Measurements from ENCODE around the gene IL1RAPL2. TPM values are rescaled to one million over a fixed set of nuclear protein-coding genes. Genes with fewer than 3 reads are reported as not detected.
"Not testable (repeated sequence)": the region's sequence is repeated elsewhere in the genome, so short reads cannot be mapped to it uniquely, and the experiment has no call there.

The IL1RAPL2 gene
- total RNA-seq, 1 experiment from 2014 or later = not detected

DNA sequence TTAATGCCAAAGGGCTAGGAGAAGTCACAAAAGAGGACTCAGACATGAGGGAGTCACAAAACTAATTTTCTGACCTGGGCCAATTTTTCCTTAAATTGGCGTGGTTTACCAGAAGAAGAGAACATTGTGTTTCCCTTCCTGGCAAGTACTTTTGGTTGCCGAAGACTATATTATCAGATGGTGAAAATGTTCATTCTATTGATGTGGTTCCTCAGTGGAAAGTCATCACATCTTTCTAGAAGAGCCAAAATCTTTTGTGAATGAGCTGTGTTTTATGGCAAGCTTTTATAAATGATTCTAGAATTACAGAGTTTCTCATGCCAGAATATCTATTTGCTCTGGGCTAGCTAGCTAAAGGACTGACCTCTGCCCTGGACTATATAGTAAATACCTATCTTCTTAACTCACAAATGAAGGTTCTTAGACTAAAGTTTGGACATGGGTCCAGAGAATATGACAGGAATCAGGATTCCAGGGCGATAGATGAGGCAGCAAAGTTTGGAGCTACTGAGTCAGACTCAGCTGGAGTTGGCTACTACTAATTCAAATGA lies 288.9 kb downstream of the IL1RAPL2 start:
- peak; percentile 0 for DNase-seq (ENCODE audit: low read depth)

DNA sequence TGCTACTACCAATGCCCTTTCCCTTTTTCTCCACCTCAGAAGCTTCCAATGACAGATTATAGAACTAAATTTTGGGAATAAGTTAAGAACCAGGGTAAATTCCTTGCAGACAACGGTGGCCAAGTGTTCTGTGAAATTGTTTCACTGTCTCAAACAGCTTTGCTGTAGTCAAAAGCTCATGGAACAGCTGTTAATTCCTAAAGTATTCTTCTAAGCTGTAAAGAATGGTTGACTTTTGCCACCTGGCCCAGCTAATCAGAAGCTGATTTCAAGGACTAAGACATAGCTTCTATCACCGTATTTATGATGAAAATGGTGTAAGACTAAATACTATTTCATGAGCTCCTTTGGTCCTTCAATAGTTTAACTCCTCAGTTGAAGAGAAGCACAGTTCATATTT lies 297.5 kb downstream of the IL1RAPL2 start:
- no peak for DNase-seq (ENCODE audit: low read depth)

GRCh38 chrX:104864296-104864695 lies 298.3 kb downstream of the IL1RAPL2 start:
- DNase-seq (ENCODE audit: low read depth) = no peak

DNA sequence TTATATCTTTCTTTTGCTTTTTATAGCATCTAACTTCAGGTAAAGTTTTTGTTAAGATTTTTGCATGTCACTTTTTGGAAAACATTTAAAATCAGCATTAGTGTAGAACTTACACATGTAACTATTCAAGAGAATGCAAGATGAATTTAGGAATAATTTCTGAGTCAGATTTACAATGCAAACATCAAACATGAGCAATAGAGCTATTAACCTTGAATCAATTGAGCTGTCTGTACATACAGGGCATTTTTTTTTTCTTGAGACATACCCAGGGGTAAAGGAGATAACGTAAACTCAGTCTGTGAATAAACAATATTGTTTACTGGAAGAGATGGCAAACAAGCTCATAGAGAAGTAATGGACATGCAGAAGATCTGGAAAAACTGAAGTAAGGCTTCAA lies 311.5 kb downstream of the IL1RAPL2 start:
- DNase-seq (ENCODE audit: low read depth) = no peak

- no peak for DNase-seq (ENCODE audit: low read depth)
Observed at GRCh38 chrX:104902070-104902469, 336.1 kb downstream of the IL1RAPL2 start.

DNA sequence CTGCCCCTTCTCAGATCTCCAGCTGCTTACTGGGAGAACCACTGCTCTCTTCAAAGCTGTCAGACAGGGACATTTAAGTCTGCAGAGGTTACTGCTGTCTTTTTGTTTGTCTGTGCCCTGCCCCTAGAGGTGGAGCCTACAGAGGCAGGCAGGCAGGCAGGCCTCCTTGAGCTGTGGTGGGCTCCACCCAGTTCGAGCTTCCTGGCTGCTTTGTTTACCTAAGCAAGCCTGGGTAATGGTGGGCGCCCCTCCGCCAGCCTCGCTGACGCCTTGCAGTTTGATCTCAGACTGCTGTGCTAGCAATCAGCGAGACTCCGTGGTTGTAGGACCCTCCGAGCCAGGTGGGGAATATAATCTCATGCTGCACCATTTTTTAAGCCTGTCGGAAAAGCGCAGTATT lies 343.7 kb downstream of the IL1RAPL2 start:
- DNase-seq (ENCODE audit: low read depth) = not testable (repeated sequence)

DNA sequence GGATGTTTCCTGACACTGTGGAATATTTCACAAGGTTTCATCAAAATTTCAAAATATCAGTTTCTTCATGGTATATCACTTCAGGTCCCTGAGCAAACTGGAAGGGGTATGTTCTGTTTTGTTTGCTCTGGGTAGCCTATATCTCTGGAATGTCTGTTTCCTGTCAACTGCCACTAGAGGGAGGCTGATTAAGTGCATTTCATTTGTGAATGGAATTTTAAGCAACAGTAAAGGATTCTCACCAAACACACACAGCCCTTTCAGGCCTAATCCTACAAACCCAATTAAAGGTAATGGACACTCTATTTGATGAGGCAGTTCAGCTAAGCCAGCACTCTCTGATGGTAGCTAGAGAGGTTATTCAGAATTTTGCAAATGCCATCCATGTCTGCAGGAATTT lies 347.3 kb downstream of the IL1RAPL2 start:
- DNase-seq (ENCODE audit: low read depth) = no peak

GRCh38 chrX:104914686-104915085 lies 348.7 kb downstream of the IL1RAPL2 start:
- not testable (repeated sequence) for DNase-seq (ENCODE audit: low read depth)

GRCh38 chrX:104918122-104918521 lies 352.1 kb downstream of the IL1RAPL2 start:
- DNase-seq (ENCODE audit: low read depth) = no peak

GRCh38 chrX:104921584-104922205 lies 355.7 kb downstream of the IL1RAPL2 start:
- DNase-seq (ENCODE audit: low read depth) = peak; percentile 20

DNA sequence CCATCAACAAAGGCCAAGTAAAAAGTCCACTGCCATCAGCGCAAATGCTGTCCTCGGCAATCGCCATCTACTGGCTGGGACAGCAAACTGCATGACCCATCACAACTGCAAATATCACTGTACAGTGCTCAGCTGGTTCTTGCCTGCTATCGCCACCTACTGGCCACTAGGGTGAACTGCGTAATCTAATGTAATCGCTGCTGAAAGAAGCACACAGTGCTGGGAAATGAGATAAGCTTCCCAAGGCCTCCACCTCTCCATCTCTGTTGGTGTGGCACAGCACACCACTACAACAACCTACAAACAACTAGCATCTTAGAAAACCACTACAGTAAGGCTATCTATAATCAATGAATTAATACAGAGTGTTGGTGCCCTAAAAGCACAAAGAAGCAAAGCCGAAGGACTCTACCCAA lies 356.2 kb downstream of the IL1RAPL2 start:
- DNase-seq (ENCODE audit: low read depth) = peak; percentile 57

GRCh38 chrX:104929324-104929723 lies 363.3 kb downstream of the IL1RAPL2 start:
- DNase-seq (ENCODE audit: low read depth) = no peak

DNA sequence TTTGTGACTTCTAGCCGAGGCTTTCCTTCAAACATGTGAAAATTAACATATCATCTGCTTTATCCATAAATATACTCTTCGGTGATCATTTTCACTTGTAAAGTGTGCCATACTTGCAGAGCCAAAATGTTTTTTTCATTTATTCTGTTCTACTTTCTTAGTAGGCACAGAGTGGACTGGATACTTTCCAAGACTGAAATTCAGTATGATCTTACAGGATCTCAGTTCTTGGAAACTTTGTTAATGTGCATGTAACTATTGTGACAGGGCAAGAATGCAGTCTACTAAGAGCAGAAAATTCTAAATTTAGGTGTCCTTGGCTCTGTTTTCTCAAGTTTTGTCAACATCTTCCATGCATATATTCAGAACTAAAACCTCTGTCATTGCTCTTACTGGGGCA lies 369.6 kb downstream of the IL1RAPL2 start:
- no peak for DNase-seq (ENCODE audit: low read depth)

DNA sequence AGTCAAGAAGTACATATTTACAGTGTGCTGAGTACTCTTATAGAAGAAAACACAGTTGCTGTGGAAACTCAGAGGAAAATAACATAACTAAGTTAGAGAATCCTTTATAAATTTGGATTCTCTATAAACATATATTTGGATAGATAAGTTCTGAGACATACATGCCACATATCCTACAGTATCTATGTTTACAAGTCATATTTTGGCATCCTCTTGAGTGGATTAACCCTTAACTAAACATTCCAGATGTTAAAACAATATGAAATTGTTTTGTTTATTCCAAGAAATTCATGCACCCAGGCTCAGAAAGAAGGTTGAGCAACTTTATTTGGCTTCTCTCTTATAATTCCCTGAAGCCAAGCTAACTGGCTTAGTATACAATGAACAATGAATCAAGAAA lies 387.3 kb downstream of the IL1RAPL2 start:
- no peak for DNase-seq (ENCODE audit: low read depth)

DNA sequence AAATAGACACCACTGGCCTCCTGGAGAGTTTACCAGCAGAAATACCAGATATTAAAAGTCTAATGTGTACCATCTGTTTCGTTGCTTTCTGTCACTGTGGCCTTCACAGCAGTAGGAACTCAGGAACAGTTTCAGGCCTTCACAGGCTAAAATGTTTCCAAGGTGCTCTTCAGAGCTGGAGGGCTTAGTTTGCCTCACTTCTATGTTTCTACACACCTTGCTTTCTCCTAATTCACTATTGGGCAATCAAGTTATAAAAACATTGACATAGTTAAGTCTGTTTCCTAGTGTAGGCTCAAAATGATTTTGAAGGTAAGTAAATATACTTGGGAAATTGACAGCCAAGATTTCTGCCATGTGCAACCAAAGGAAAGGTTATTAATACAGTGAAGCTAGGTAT lies 395.9 kb downstream of the IL1RAPL2 start:
- DNase-seq (ENCODE audit: low read depth) = no peak

- no peak for DNase-seq (ENCODE audit: low read depth)
Observed at GRCh38 chrX:104968241-104968640, 402.2 kb downstream of the IL1RAPL2 start.

- no peak for DNase-seq (ENCODE audit: low read depth)
Observed at GRCh38 chrX:104972737-104973136, 406.7 kb downstream of the IL1RAPL2 start.

- no peak for DNase-seq (ENCODE audit: low read depth)
Observed at GRCh38 chrX:104987063-104987462, 421.1 kb downstream of the IL1RAPL2 start.

DNA sequence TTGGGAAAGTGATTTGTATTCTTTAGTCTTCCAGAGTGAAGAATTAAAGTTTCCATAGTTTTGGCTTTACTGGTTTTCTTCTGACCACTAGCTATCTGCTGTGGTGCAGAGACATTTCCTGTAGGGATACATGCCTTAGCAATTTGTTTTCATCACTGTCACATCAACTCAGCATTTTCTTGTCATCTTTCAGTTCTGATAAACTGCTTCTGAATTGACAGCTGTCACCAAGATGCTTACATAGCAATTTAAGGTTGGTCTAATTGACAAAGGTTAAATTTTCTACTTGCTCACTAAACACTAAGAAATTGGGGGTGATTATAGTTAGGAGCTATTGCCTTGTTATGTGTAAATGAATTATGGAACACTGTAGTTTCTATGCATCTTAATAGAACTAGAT lies 422.0 kb downstream of the IL1RAPL2 start:
- no peak for DNase-seq (ENCODE audit: low read depth)

DNA sequence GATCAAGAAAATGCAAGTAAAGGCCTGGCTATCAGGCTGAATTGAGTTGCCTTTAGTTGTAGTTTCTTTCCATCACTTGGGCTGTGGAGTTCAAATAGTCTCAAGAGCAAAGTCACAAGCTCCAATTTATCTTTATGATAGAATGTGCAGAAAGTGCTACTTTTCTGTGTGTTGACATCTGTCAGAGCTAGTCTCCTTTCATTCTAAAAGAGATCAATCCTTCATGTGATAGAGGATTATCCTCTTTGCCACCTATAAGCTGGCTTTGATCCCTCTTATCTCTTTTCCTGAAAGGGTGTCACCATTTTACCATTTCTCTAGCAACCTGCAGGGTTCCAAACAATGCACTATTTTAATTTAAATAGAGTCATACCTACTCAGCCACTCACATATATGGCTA lies 429.5 kb downstream of the IL1RAPL2 start:
- DNase-seq (ENCODE audit: low read depth) = no peak

DNA sequence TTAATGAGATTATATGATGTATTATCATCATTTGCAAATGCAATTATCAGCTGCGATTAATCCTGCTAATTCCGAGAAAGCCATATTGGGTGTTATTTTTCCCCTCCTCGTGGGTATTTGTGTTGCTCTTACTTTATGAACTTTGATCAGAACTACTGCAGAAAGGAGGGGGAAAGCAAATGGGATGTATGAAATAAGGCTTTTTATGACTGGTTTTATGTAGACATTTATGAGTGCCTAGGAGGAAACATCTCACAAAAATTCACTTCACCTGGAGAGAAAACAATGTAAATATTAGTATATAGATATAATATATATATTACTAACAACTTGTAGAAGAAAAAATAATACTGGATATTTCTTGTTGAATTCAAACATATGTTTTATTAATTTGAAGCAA lies 440.1 kb downstream of the IL1RAPL2 start:
- DNase-seq (ENCODE audit: low read depth) = no peak

DNA sequence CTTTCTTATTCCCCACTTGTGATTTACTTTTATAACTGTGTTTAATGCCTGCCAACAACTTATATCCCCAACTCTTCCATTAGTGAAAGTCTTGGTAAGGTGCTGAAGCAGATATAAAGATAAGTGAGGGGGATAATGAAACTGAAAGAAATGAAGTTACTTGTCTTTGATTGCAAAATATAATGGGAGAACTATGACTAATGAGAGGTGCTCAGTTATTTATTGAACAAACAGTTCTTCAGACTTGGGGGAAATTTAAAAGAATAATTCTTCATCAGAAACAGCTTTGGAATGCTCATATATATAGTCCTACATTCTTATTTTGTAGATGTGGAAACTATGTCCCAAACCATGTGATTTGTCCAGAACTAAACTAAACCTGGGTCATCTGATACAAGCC lies 441.0 kb downstream of the IL1RAPL2 start:
- no peak for DNase-seq (ENCODE audit: low read depth)

DNA sequence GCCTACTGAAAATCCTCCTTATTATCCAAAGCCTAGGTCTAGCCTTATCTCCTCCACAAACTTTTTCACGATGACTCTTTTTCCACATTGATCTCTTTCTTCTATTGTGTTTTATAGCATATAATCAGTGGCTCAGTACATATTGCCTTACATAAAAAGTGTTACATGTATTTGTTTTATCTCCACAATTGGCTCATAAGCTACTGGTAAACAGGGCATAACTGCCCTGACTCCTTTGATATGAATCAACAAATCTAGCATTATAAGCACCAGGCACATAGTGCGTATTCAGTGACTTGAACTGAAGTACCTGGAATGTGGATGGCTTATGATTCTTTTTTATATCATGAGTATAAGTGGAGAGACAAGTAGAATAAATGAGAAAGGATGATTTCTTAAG lies 447.7 kb downstream of the IL1RAPL2 start:
- DNase-seq (ENCODE audit: low read depth) = no peak

GRCh38 chrX:105017641-105018040 lies 451.6 kb downstream of the IL1RAPL2 start:
- no peak for DNase-seq (ENCODE audit: low read depth)
